ENCODE results near the gene DBN1.

DNA sequence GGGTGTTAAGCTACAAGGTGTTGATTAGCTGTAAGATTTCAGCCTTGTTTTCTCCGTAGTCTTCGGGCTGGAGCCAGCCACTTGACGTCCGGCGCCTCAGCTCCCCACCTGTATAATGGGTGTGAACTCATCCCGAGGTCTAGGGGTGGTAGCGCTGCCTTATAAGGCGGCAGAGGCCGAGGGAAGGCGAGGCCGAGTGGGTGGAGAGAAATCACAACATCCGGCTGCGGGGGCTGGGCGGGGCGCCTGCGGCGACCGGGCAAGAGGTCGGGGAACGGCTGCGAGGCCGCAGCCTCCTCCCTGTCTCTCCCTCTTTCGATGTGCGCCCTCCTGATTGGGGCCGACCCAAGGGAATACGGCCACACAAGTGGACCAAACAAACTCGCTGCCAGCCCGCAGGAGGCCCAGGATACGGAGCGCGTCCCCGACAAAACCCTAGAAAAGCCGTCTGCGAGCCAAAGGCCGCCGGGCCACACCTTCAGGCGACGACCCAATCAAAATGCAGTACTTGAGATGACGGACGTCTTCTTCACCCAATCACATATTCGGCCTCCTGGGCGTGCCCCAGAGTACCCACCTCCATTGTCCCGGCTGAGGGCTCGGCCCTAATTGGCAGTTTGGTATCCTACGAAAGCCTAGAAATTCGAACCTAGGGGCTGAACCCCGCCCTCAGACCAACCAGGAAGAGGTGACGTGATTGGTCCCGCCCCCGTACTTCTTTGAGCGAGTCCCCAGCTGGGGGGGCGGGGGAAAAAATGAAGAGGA lies 47.5 kb downstream of the DBN1 start:
- TF ChIP-seq, protein P1, sequence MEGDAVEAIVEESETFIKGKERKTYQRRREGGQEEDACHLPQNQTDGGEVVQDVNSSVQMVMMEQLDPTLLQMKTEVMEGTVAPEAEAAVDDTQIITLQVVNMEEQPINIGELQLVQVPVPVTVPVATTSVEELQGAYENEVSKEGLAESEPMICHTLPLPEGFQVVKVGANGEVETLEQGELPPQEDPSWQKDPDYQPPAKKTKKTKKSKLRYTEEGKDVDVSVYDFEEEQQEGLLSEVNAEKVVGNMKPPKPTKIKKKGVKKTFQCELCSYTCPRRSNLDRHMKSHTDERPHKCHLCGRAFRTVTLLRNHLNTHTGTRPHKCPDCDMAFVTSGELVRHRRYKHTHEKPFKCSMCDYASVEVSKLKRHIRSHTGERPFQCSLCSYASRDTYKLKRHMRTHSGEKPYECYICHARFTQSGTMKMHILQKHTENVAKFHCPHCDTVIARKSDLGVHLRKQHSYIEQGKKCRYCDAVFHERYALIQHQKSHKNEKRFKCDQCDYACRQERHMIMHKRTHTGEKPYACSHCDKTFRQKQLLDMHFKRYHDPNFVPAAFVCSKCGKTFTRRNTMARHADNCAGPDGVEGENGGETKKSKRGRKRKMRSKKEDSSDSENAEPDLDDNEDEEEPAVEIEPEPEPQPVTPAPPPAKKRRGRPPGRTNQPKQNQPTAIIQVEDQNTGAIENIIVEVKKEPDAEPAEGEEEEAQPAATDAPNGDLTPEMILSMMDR (IDR thresholded peaks at IDR 0.05): no peak
- no peak for TF ChIP-seq EZH2 (IDR thresholded peaks at IDR 0.05; ENCODE audit: borderline replicate concordance, insufficient read depth, low read depth, low read length, poor library complexity, severe bottlenecking)

Data from B cell (primary cell).